Embryonic facial prominence (tissue), 1 donor: ENCODE measurements around the gene OR11H7.
"Not testable (repeated sequence)": the region's sequence is repeated elsewhere in the genome, so short reads cannot be mapped to it uniquely, and the experiment has no call there.

ENCODE experiments used
- DNase-seq: peaks from one replicate; pipeline ENCODE4 v3.0.0-alpha.2; 2016; ENCODE audit errors: extremely low spot score

Gene OR11H7

DNA sequence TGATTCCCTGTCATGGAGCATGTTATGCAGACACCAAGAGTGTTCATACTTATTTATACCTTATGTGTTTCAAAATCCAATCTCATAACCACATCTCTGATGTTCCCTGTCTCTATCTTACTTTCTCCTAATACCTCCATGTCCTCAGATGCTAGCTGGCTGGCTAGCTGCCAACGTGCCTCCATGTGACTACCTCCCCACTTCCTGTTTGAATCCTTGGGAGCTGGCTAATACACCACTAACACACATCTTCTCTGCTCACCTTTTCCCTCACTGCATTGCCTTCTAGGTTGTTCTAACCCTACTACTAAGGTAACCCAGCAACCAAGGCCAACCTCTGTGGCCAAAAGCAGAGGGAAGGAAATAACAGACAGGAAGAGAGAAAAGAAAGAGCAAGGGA, 49.6 kb downstream of the OR11H7 start:
- DNase-seq, result no peak

DNA sequence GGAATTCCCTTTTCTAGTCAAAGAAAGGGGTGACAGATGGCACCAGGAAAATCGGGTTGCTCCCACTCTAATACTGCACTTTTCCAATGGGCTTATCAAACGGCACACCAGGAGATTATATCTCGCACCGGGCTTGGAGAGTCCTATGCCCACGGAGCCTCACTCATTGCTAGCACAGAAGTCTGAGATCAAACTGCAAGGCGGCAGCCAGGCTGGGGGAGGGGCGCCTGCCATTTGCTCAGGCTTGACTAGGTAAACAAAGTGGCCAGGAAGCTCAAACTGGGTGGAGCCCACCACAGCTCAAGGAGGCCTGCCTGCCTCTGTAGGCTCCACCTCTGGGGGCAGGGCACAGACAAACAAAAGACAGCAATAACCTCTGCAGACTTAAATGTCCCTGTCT, 51.5 kb downstream of the OR11H7 start:
- DNase-seq, result not testable (repeated sequence)
